A549 (cell line): ENCODE data around the gene SCIN. TPM values are rescaled to one million over a fixed set of nuclear protein-coding genes. Genes with fewer than 3 reads are reported as not detected.

Experiments
- ATAC-seq, 2 experiments: fragments of 200-7000 bp in 1 of 2; fragments of >200 bp in 1 of 2; cut with Nextera tagmentation in 1 of 2; cut with Tn5 transposase in 1 of 2; 3 replicates each; pipeline versions ENCODE4 v1.8.0 to v1.9.1; 2018 to 2020; ENCODE audit warnings: mild to moderate bottlenecking in 1 of 2, moderate library complexity in 1 of 2
- CTCF ChIA-PET: fragments of 300-600 bp; sonication (Branson Sonifier 250); formaldehyde crosslinking; extraction: SDS; loops from one replicate; lab custom pipeline; 2021; ENCODE audit warnings: antibody characterized with exemption, inconsistent platforms; lab: Yijun Ruan, JAX
- POLR2A ChIA-PET: fragments of 350-600 bp; formaldehyde crosslinking; extraction: SDS; loops from one replicate; lab custom pipeline; 2021; ENCODE audit warnings: antibody characterized with exemption, inconsistent platforms; lab: Yijun Ruan, JAX
- DNase-seq, 2 experiments: peaks; one replicate each; pipeline versions ENCODE4 v3.0.0 to v3.0.0-alpha.2; 2011 to 2016; ENCODE audit warnings: low read depth in 1 of 2, low spot score in 1 of 2
- FAIRE-seq: peaks from 2 replicates; lab custom pipeline; 2011; peaks lifted over from hg19 to GRCh38; lab: Jason Lieb, UNC
- H3K27ac ChIP-seq, 2 experiments: fragments of >200 bp; sonication (Bioruptor Twin); formaldehyde crosslinking; 3 replicates each; pipeline ENCODE4 v1.5.1; 2016 to 2017
- H3K4me1 ChIP-seq: fragments of >200 bp; sonication (Bioruptor Twin); formaldehyde crosslinking; 3 replicates; pipeline ENCODE4 v1.6.1; 2016
- H3K4me2 ChIP-seq: fragments of >200 bp; sonication (Bioruptor Twin); formaldehyde crosslinking; 3 replicates; pipeline ENCODE4 v1.6.1; 2016
- H3K4me3 ChIP-seq: fragments of >200 bp; sonication (Bioruptor Twin); formaldehyde crosslinking; 3 replicates; pipeline ENCODE4 v1.5.1; 2016
- H3K9me3 ChIP-seq: fragments of >200 bp; sonication (Bioruptor Twin); formaldehyde crosslinking; 3 replicates; pipeline ENCODE4 v1.6.1; 2016
- CEBPB ChIP-seq, 2 experiments: fragments of >200 bp in 1 of 2; sonication (Bioruptor Twin) in 1 of 2; formaldehyde crosslinking in 1 of 2; IDR thresholded peaks; 2 replicates each; pipeline ENCODE4 v1.6.1; 2012 to 2016
- CHD2 ChIP-seq: fragments of 150-350 bp; IDR thresholded peaks from 2 replicates; pipeline ENCODE4 v1.6.1; 2014; ENCODE audit warnings: low read length; ENCODE audit not compliant: partially characterized antibody
- FOSB ChIP-seq: fragments of 250-450 bp; sonication (Bioruptor Pico); IDR thresholded peaks from 2 replicates; pipeline ENCODE4 v1.5.0; 2020; ENCODE audit warnings: mild to moderate bottlenecking, moderate library complexity
- FOSL2 ChIP-seq, 2 experiments: fragments of 450-650 bp in 1 of 2; fragments of >200 bp in 1 of 2; sonication (Bioruptor Twin) in 1 of 2; formaldehyde crosslinking; IDR thresholded peaks; 2 replicates each; pipeline versions ENCODE4 v1.5.0 to v1.6.1; 2016 to 2020; ENCODE audit warnings: mild to moderate bottlenecking in 1 of 2, moderate library complexity in 1 of 2
- GATA3 ChIP-seq: IDR thresholded peaks from 2 replicates; pipeline ENCODE4 v1.6.1; 2012; ENCODE audit warnings: borderline replicate concordance
- HEYL ChIP-seq: fragments of 250-450 bp; sonication (Bioruptor Pico); IDR thresholded peaks from 2 replicates; pipeline ENCODE4 v1.8.0; 2021; ENCODE audit warnings: mild to moderate bottlenecking, moderate library complexity
- JUNB ChIP-seq: fragments of >200 bp; sonication (Bioruptor Twin); formaldehyde crosslinking; IDR thresholded peaks from 2 replicates; pipeline ENCODE4 v1.6.1; 2016
- PHF8 ChIP-seq: fragments of 200-600 bp; sonication (generic); IDR thresholded peaks from 2 replicates; pipeline ENCODE4 v1.6.1; 2016; ENCODE audit warnings: low read depth, mild to moderate bottlenecking, antibody characterized with exemption, moderate library complexity, borderline replicate concordance
- POLR2AphosphoS2 ChIP-seq: conservative IDR thresholded peaks from 2 replicates; pipeline ENCODE4 v1.6.1; 2012; ENCODE audit warnings: low read length, improper control_type of control experiment, inconsistent platforms
- RFX5 ChIP-seq: fragments of 450-650 bp; IDR thresholded peaks from 2 replicates; pipeline ENCODE4 v1.7.1; 2014; ENCODE audit warnings: antibody characterized with exemption, mild to moderate bottlenecking, moderate library complexity
- RNF2 ChIP-seq: fragments of 200-600 bp; sonication (generic); IDR thresholded peaks from 2 replicates; pipeline ENCODE4 v1.6.1; 2016; ENCODE audit warnings: low read depth, mild to moderate bottlenecking, antibody characterized with exemption, moderate library complexity, borderline replicate concordance
- SREBF2 ChIP-seq: fragments of 450-650 bp; IDR thresholded peaks from 2 replicates; pipeline ENCODE4 v1.6.1; 2014; ENCODE audit warnings: mild to moderate bottlenecking, moderate library complexity
- TFCP2L1 ChIP-seq: fragments of 250-450 bp; sonication (Bioruptor Pico); IDR thresholded peaks from 2 replicates; pipeline ENCODE4 v1.5.0; 2021; ENCODE audit warnings: mild to moderate bottlenecking
- TP53 ChIP-seq: fragments of 250-450 bp; sonication (Bioruptor Pico); IDR thresholded peaks from 2 replicates; pipeline ENCODE4 v1.5.0; 2021; ENCODE audit warnings: mild to moderate bottlenecking, moderate library complexity
- ZC3H11A ChIP-seq: fragments of 450-650 bp; IDR thresholded peaks from 2 replicates; pipeline ENCODE4 v1.6.1; 2014; ENCODE audit warnings: antibody characterized with exemption, mild to moderate bottlenecking
- ZFP36 ChIP-seq: fragments of 450-650 bp; IDR thresholded peaks from 2 replicates; pipeline ENCODE4 v1.6.1; 2014; ENCODE audit warnings: borderline replicate concordance; ENCODE audit not compliant: partially characterized antibody
- ZNF302 ChIP-seq: fragments of 250-450 bp; sonication (Bioruptor Pico); IDR thresholded peaks from 2 replicates; pipeline ENCODE4 v1.9.0; 2021; ENCODE audit warnings: inconsistent platforms, mild to moderate bottlenecking, moderate library complexity
- ZSCAN20 ChIP-seq: fragments of 250-450 bp; sonication (Bioruptor Pico); IDR thresholded peaks from 2 replicates; pipeline ENCODE4 v1.8.0; 2022; ENCODE audit warnings: mild to moderate bottlenecking, moderate library complexity
- WGBS: methylation state at CpG from one replicate; pipeline ENCODE4 v1.1.6; 2017; ENCODE audit errors: missing lambda C conversion rate; 5-methylcytosine and 5-hydroxymethylcytosine counted together
- polyA plus RNA-seq, 4 experiments: library from polyadenylated mRNA; depleted of rRNA in 3 of 4; stranded (reverse); fragments of >200 nt; fragmentation: RNase III in 1 of 4; extraction: RNeasy Plus Mini Kit Qiagen cat#74134 plus additional on column Dnase treatment in 1 of 4; gene quantifications; 2 replicates in 3 of 4; 3 replicates in 1 of 4; pipeline ENCODE4 v1.2.3, GENCODE V29; 2011 to 2017
- TF ChIP-seq, protein P1 (sequence below): fragments of 250-450 bp; sonication (Bioruptor Pico); IDR thresholded peaks from 2 replicates; pipeline ENCODE4 v1.5.0; 2021; ENCODE audit warnings: mild to moderate bottlenecking, moderate library complexity, borderline replicate concordance
- TF ChIP-seq, protein P2 (sequence below): fragments of 250-450 bp; sonication (Bioruptor Pico); IDR thresholded peaks from 2 replicates; pipeline ENCODE4 v1.5.0; 2020; ENCODE audit warnings: low read depth, mild to moderate bottlenecking, moderate library complexity
- TF ChIP-seq, protein P3 (sequence below): fragments of 150-350 bp; IDR thresholded peaks from 2 replicates; pipeline ENCODE4 v1.6.1; 2014; ENCODE audit warnings: low read depth, mild to moderate bottlenecking, low read length
- TF ChIP-seq, protein P4 (sequence below): IDR thresholded peaks from 2 replicates; pipeline ENCODE4 v1.6.1; 2012; ENCODE audit warnings: low read depth, borderline replicate concordance
- TF ChIP-seq, protein P5 (sequence below): IDR thresholded peaks from 2 replicates; pipeline ENCODE4 v1.6.1; 2012
- TF ChIP-seq, protein P6 (sequence below): IDR thresholded peaks from 2 replicates; pipeline ENCODE4 v1.6.1; 2012
- TF ChIP-seq, protein P7 (sequence below): fragments of 450-650 bp; IDR thresholded peaks from 2 replicates; pipeline ENCODE4 v1.6.1; 2014; ENCODE audit warnings: antibody characterized with exemption

The SCIN gene
- polyA plus RNA-seq, 2 of the 4 experiments (the other 2 are of a cell fraction): 0.05 to 0.27 TPM

DNA sequence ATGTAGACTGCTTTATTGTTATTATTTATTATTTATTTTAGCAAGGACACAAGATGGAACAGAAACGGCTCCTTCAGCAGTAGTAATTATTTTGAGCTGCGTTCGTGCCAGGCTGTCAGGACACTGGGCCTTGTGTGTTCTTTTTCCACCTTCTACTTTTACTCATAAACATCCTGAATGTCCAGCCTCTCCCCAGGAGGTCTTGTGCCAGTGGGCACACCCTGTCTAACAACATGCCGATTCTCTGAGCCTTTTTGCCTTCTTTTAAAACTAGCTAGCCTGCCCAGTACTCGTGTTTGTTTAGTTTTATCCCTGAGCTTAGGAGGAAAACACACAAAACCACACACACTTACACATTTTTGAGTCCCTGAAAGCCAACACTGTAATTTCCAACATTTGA is 1.2 kb downstream of the SCIN start (continued):
- TF ChIP-seq, protein P1, sequence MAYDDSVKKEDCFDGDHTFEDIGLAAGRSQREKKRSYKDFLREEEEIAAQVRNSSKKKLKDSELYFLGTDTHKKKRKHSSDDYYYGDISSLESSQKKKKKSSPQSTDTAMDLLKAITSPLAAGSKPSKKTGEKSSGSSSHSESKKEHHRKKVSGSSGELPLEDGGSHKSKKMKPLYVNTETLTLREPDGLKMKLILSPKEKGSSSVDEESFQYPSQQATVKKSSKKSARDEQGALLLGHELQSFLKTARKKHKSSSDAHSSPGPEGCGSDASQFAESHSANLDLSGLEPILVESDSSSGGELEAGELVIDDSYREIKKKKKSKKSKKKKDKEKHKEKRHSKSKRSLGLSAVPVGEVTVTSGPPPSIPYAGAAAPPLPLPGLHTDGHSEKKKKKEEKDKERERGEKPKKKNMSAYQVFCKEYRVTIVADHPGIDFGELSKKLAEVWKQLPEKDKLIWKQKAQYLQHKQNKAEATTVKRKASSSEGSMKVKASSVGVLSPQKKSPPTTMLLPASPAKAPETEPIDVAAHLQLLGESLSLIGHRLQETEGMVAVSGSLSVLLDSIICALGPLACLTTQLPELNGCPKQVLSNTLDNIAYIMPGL (CRISPR knock-in tag): no peak
- TF ChIP-seq ZC3H11A: no peak
- TF ChIP-seq, all 56 proteins: peak for 0

DNA sequence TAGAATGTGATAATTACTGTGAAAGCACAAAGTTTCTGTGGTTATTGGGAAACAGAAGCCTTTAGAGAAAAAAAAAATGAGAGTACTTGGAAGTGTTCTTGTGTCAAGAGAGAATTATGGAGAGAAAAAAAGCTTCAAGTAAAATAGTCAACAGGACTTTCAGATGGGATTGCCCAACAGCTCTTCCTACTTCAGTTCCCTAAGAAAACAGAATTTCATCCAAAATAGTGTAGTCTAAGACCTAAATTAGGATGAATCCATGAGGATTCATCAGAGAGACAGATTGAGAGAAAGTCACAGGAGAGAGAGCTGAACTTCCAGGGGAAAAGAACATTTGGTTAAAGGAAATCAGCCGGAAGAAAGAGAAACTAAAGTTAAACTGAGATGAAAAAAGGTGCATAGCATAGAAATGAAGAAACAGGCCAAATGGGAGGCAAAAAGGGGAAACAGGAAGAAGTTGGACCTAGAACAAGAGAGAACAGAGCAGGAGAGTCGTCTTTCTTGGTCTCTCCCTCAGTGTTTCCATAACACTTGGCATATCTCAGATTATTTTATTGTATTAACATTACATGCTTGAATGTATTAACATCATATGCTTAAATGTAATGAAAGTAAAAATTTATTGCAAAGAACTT is 2.5 kb downstream of the SCIN start:
- no peak overlapping the region for H3K4me2 ChIP-seq
- H3K4me3 ChIP-seq: no peak overlapping the region
- H3K27ac ChIP-seq: no peak overlapping the region
- TF ChIP-seq ZSCAN20 (CRISPR knock-in tag) (no peak), SREBF2 (no peak), FOSB (CRISPR knock-in tag) (no peak), CEBPB (IDR thresholded peaks at IDR 0.05) (no peak), POLR2AphosphoS2 (no peak), RNF2 (no peak), TFCP2L1 (CRISPR knock-in tag) (no peak)
- TF ChIP-seq, protein P2, sequence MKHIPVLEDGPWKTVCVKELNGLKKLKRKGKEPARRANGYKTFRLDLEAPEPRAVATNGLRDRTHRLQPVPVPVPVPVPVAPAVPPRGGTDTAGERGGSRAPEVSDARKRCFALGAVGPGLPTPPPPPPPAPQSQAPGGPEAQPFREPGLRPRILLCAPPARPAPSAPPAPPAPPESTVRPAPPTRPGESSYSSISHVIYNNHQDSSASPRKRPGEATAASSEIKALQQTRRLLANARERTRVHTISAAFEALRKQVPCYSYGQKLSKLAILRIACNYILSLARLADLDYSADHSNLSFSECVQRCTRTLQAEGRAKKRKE (CRISPR knock-in tag): no peak
- TF ChIP-seq, protein P3, sequence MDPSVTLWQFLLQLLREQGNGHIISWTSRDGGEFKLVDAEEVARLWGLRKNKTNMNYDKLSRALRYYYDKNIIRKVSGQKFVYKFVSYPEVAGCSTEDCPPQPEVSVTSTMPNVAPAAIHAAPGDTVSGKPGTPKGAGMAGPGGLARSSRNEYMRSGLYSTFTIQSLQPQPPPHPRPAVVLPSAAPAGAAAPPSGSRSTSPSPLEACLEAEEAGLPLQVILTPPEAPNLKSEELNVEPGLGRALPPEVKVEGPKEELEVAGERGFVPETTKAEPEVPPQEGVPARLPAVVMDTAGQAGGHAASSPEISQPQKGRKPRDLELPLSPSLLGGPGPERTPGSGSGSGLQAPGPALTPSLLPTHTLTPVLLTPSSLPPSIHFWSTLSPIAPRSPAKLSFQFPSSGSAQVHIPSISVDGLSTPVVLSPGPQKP: no peak
- WGBS: 89% methylated on average over 2 of the region's 2 CpGs
- ChIA-PET CTCF (no interaction called here), POLR2A (no interaction called here)
- no peak for ATAC-seq
- no peak for FAIRE-seq
- no peaks in the 10 kb centered on the region for H3K9me3 ChIP-seq
- DNase-seq: no peak
- peaks cover 5% of the 10 kb centered on the region; the same call in 1 of the 3 replicates for H3K4me1 ChIP-seq

DNA sequence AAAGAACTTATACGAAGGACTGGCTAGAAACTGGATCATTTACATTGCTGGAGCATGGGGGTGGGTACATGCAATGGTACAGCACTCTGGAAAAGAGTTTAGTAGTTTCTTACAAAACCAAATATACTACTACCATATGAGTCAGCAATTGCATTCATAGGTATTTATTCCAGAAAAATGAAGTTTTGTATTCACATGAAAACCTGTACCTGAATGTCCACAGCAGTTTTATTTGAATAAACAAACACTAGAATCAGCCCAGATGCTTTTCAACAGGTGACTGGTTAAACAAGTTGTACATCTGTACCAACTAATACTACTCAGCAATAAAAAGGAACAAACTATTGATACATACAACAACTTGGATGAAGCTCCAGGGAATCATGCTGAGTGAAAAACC is 3.4 kb downstream of the SCIN start:
- Histone ChIP-seq H3K4me1 (peaks cover 5% of the 10 kb centered on the region; the same call in 1 of the 3 replicates), H3K4me3 (no peak overlapping the region), H3K27ac (no peak overlapping the region), H3K9me3 (no peaks in the 10 kb centered on the region), H3K4me2 (no peak overlapping the region)
- DNase-seq: no peak
- POLR2A ChIA-PET: no interaction called here
- 76% methylated on average over 1 of the region's 1 CpG for WGBS
- TF ChIP-seq GATA3: no peak
- TF ChIP-seq SREBF2: no peak
- no peak for TF ChIP-seq ZFP36
- no peak for TF ChIP-seq ZC3H11A
- no peak for TF ChIP-seq RNF2
- TF ChIP-seq, protein P4, sequence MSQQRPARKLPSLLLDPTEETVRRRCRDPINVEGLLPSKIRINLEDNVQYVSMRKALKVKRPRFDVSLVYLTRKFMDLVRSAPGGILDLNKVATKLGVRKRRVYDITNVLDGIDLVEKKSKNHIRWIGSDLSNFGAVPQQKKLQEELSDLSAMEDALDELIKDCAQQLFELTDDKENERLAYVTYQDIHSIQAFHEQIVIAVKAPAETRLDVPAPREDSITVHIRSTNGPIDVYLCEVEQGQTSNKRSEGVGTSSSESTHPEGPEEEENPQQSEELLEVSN: no peak
- no peak for TF ChIP-seq ZNF302 (CRISPR knock-in tag)
- TF ChIP-seq CHD2: no peak
- TF ChIP-seq TP53 (CRISPR knock-in tag): no peak
- TF ChIP-seq, protein P5, sequence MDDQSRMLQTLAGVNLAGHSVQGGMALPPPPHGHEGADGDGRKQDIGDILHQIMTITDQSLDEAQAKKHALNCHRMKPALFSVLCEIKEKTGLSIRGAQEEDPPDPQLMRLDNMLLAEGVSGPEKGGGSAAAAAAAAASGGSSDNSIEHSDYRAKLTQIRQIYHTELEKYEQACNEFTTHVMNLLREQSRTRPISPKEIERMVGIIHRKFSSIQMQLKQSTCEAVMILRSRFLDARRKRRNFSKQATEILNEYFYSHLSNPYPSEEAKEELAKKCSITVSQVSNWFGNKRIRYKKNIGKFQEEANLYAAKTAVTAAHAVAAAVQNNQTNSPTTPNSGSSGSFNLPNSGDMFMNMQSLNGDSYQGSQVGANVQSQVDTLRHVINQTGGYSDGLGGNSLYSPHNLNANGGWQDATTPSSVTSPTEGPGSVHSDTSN: no peak
- TF ChIP-seq HEYL (CRISPR knock-in tag): no peak
- TF ChIP-seq FOSL2 (IDR thresholded peaks at IDR 0.05): no peak
- no peak for TF ChIP-seq FOSL2 (CRISPR knock-in tag; IDR thresholded peaks at IDR 0.05)
- TF ChIP-seq, protein P1 (CRISPR knock-in tag): no peak
- TF ChIP-seq, protein P6, sequence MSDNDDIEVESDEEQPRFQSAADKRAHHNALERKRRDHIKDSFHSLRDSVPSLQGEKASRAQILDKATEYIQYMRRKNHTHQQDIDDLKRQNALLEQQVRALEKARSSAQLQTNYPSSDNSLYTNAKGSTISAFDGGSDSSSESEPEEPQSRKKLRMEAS: no peak
- no peak for TF ChIP-seq RFX5
- no peak for TF ChIP-seq PHF8
- no peak for TF ChIP-seq JUNB
- TF ChIP-seq, protein P7, sequence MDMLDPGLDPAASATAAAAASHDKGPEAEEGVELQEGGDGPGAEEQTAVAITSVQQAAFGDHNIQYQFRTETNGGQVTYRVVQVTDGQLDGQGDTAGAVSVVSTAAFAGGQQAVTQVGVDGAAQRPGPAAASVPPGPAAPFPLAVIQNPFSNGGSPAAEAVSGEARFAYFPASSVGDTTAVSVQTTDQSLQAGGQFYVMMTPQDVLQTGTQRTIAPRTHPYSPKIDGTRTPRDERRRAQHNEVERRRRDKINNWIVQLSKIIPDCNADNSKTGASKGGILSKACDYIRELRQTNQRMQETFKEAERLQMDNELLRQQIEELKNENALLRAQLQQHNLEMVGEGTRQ: no peak
- CTCF ChIA-PET: interaction anchor here (1.1 kb wide), 1 partner anchor 49 kb away, joined by 3 read pairs; no protein-coding TSS in a partner anchor
- FAIRE-seq: no peak
- no peak for ATAC-seq
